Tibial nerve (tissue), 4 donors: Measurements from ENCODE around the gene ZNRD2. TPM values are rescaled to one million over a fixed set of nuclear protein-coding genes. Genes with fewer than 3 reads are reported as not detected.

Experiments
- DNase-seq, 2 donors: peaks; one replicate each; pipeline ENCODE4 v3.0.0-alpha.2; 2019; ENCODE audit warnings: low spot score in 2 of 2
- H3K27ac ChIP-seq, 4 donors: fragments of 200-600 bp; sonication (generic) in 3 of 4; one replicate each; pipeline ENCODE4 v1.5.1; 2017 to 2019; ENCODE audit warnings: mild to moderate bottlenecking in 1 of 4
- H3K27me3 ChIP-seq, 2 donors: fragments of 200-600 bp; sonication (generic) in 1 of 2; one replicate each; pipeline versions ENCODE4 v1.5.1 to v1.6.0; 2017 to 2019
- H3K36me3 ChIP-seq, 3 donors: fragments of 200-600 bp; sonication (generic); one replicate each; pipeline ENCODE4 v1.5.1; 2018 to 2019
- H3K4me1 ChIP-seq, 4 donors: fragments of 200-600 bp; sonication (generic) in 3 of 4; one replicate each; pipeline ENCODE4 v1.5.1; 2017 to 2019
- H3K4me3 ChIP-seq, 4 donors: fragments of 200-600 bp; sonication (generic) in 3 of 4; one replicate each; pipeline ENCODE4 v1.5.1; 2017 to 2019; ENCODE audit warnings: mild to moderate bottlenecking in 1 of 4, moderate library complexity in 1 of 4
- H3K9me3 ChIP-seq, 4 donors: fragments of 200-600 bp; sonication (generic) in 3 of 4; one replicate each; pipeline ENCODE4 v1.5.1; 2017 to 2019
- CTCF ChIP-seq, 5 experiments: fragments of 200-600 bp in 3 of 5; fragments of 450-650 bp in 2 of 5; sonication (generic) in 3 of 5; IDR thresholded peaks; one replicate each; pipeline ENCODE4 v1.5.1; 2016 to 2019; ENCODE audit warnings: antibody characterized with exemption in 5 of 5, mild to moderate bottlenecking in 3 of 5, moderate library complexity in 2 of 5
- EP300 ChIP-seq, 2 donors: sonication (generic); formaldehyde crosslinking; IDR thresholded peaks; one replicate each; pipeline ENCODE4 v1.6.1; 2017; ENCODE audit warnings: antibody characterized with exemption in 2 of 2, mild to moderate bottlenecking in 1 of 2
- POLR2A ChIP-seq, 2 donors: fragments of 450-650 bp; IDR thresholded peaks; one replicate each; pipeline ENCODE4 v1.6.1; 2017; ENCODE audit warnings: antibody characterized with exemption in 2 of 2, mild to moderate bottlenecking in 2 of 2, moderate library complexity in 2 of 2
- WGBS, 2 donors: methylation state at CpG; one replicate each; pipeline ENCODE4 v1.1.5; 2018; 5-methylcytosine and 5-hydroxymethylcytosine counted together
- total RNA-seq, 4 donors: library from RNA; depleted of rRNA; stranded (reverse); fragments of >200 nt; gene quantifications; one replicate each; pipeline ENCODE4 v1.1.0, GENCODE V29; 2016

The ZNRD2 gene
- total RNA-seq, 4 donors from 2014 or later = 49.6 to 70.8 (median 56.5) TPM

DNA sequence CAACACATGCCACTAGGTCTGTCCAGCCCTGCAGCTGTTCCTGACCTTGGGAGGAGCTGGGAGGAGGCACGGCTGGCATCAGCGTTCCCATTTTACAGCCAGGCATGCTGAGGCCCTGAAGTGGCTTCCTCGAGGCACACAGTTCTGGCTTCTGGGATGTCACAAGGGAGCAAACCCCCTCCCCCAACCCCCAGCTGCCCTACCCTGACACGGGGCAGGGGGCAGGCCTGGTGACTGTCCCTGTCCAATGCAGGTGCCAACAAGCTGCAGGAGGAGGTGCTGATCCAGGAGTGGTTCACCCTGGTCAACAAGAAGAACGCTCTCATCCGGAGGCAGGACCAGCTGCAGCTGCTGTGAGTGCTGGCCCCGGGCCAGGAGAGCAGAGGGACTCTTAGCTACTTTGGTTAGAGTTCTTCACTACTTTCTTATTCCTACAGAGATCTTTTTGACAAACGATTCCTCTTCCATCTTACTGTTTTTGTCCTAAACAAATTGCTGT lies 20.0 kb downstream of the ZNRD2 start:
- Histone ChIP-seq H3K9me3 (no peaks in the 10 kb centered on the region), H3K4me1 (peaks cover 0 to 94% (median 44%) of the 10 kb centered on the region in 4 donors), H3K27me3 (no peaks in the 10 kb centered on the region), H3K27ac (peak overlapping the region in 2 of 4 donors; percentile 16 to 85), H3K4me3 (no peak overlapping the region), H3K36me3 (peaks cover 0 to 46% (median 0%) of the 10 kb centered on the region in 3 donors)
- TF ChIP-seq EP300 (IDR thresholded peaks at IDR 0.05) = no peak
- TF ChIP-seq CTCF (IDR thresholded peaks at IDR 0.05) = no peak
- TF ChIP-seq POLR2A (IDR thresholded peaks at IDR 0.05) = no peak
- DNase-seq = no peak
- 45 to 46% methylated on average over 8 of the region's 8 CpGs for WGBS, 2 donors

DNA sequence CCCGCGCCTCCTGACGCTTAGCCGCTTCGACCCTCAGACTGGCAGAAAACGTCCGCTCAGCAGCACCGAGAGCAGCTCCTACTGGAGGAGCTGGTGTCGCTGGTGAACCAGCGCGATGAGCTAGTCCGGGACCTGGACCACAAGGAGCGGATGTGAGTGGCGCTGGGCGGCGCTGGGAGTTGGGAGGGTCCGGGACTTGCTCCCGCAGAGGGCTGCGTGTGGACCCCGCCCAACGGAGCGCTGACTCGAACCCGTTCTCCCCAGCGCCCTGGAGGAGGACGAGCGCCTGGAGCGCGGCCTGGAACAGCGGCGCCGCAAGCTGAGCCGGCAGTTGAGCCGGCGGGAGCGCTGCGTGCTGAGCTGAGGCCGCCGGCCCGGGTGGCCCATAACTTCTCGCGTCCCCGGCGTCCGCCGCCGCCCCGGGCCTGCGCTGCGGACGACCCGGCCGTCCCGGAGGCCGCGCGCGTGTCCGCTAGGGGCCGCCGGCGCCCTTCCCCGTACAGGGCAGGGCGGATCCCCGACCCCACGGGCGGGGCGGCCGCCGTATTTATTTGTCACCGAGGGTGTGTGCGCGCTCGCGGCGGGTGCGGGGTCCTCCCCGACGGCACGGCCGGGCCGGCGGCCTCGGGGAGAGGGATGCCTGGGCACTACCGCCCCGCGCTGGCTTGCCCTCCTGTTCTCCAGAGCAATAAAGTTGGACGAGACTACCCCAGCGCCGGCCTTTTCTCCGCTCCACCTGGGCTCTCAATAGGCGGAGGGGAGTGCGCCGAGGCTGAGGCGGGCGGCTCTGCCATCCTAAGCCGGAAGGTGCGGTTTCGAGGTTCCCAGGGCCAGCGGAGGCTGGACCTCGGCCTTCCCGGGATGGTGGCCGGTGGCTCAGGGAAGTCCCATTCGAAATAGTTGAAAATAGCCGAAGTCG lies 21.9 kb downstream of the ZNRD2 start:
- Histone ChIP-seq H3K36me3 (peaks cover 0 to 44% (median 0%) of the 10 kb centered on the region in 3 donors), H3K4me1 (peaks cover 0 to 83% (median 38%) of the 10 kb centered on the region in 4 donors), H3K9me3 (no peaks in the 10 kb centered on the region), H3K4me3 (peak overlapping the region in 3 of 4 donors; percentile 3 to 43 (median 22)), H3K27ac (peak overlapping the region; percentile 16 to 85 (median 66)), H3K27me3 (no peaks in the 10 kb centered on the region)
- TF ChIP-seq POLR2A (IDR thresholded peaks at IDR 0.05) = peak in 1 of 2 donors; percentile 21
- TF ChIP-seq CTCF (IDR thresholded peaks at IDR 0.05) = peak in 2 of 5 experiments; percentile 14 to 25
- no peak for TF ChIP-seq EP300 (IDR thresholded peaks at IDR 0.05)
- DNase-seq = peak in 1 of 2 donors; percentile 55
- WGBS, 2 donors = 60 to 73% methylated on average over 41 to 76 of the region's 106 CpGs

- no peak for TF ChIP-seq POLR2A (IDR thresholded peaks at IDR 0.05)
- TF ChIP-seq EP300 (IDR thresholded peaks at IDR 0.05) = no peak
- no peak for TF ChIP-seq CTCF (IDR thresholded peaks at IDR 0.05)
- DNase-seq = no peak
- no peaks in the 10 kb centered on the region for H3K27me3 ChIP-seq
- WGBS, 2 donors = 77 to 83% methylated on average over 20 of the region's 22 CpGs
- H3K36me3 ChIP-seq = peaks cover 2 to 52% (median 5%) of the 10 kb centered on the region in 3 donors
- no peaks in the 10 kb centered on the region for H3K9me3 ChIP-seq
- no peak overlapping the region for H3K4me3 ChIP-seq
- H3K27ac ChIP-seq = peak overlapping the region; percentile 46 to 85 (median 66)
- H3K4me1 ChIP-seq = peaks cover 0 to 75% (median 30%) of the 10 kb centered on the region in 4 donors
These were observed 22.7 kb downstream of the ZNRD2 start for GRCh38 chr11:65592858-65593517.

GRCh38 chr11:65593518-65594414 lies 23.5 kb downstream of the ZNRD2 start:
- H3K4me1 ChIP-seq = peaks cover 0 to 68% (median 24%) of the 10 kb centered on the region in 4 donors
- H3K9me3 ChIP-seq = no peaks in the 10 kb centered on the region
- peak overlapping the region; percentile 7 to 85 (median 58) for H3K27ac ChIP-seq
- DNase-seq = no peak
- TF ChIP-seq POLR2A (IDR thresholded peaks at IDR 0.05) (no peak), CTCF (IDR thresholded peaks at IDR 0.05) (peak; percentile 65 to 91 (median 75)), EP300 (IDR thresholded peaks at IDR 0.05) (peak in 1 of 2 donors; percentile 51)
- WGBS, 2 donors = 55 to 56% methylated on average over 22 to 24 of the region's 26 CpGs
- no peaks in the 10 kb centered on the region for H3K27me3 ChIP-seq
- no peak overlapping the region for H3K4me3 ChIP-seq
- H3K36me3 ChIP-seq = peaks cover 7 to 60% (median 11%) of the 10 kb centered on the region in 3 donors
